Stimulated activated CD8-positive, alpha-beta memory T cell treated with anti-CD3 and anti-CD28 coated beads, Interleukin-12 subunit alpha, Interleukin-12 subunit beta, amount 100 ng/mL, for 1 hour (primary cell): ENCODE results near the gene PHF23.

Source experiments
- DNase-seq: peaks from one replicate; pipeline ENCODE4 v3.0.0-alpha.2; 2020; ENCODE audit warnings: low read depth

The PHF23 gene

GRCh38 chr17:7237761-7238419 is 1.4 kb downstream of the PHF23 start:
- DNase-seq, result peak; percentile 76

DNA sequence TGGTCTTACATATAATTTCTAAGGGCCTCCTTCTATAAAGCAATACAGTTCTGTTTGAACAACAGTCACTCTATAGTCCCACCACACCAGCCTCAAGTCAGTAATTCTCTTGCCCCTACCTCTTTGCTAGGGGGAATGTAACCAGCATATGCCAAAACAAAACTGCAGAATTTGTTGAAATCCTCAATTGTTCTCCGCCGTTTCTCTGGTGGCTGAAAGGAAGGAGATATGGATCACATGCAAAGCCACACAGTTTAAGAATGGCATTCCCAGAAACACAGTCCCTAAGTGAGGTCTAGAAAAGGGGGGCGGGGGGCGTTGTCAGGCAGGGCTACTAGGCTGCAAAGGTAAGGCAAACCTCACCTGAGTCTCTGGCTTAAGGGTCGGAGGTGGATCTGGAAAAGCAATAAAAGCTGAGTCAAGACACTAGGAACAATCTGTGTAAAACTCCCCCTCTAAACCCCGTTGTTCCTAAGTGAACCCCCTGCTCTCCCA is 1.9 kb downstream of the PHF23 start:
- no peak for DNase-seq

DNA sequence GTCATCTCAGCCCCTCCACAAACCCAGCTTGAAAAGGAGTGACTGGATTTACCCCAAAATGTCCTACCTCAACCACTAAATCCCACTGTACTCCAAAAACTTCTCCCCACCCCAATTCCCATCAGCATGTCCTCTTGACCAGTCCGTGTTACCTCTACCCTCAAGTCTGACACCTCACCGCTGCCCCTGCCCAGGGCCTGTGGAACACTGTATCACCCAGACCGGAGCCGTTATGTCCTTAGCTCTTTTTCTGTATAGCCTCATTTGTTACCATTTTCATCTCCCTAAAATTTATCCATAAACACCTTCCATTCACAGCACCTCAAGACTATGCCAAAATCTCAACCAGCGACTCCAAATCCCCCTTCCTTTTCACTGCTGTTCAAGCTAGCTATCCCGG is 2.4 kb downstream of the PHF23 start:
- DNase-seq, result no peak

GRCh38 chr17:7235693-7236665 is 3.3 kb downstream of the PHF23 start:
- DNase-seq, result no peak

- peak; percentile 92 for DNase-seq
Observed at GRCh38 chr17:7234083-7234951, 4.9 kb downstream of the PHF23 start, which contains the start of gene DVL2. TSS of gene DVL2 (minus strand) at chr17:7234517. CDS start at chr17:7234262, 255 bp downstream.

- no peak for DNase-seq
Observed at GRCh38 chr17:7233701-7234082, 5.6 kb downstream of the PHF23 start.

DNA sequence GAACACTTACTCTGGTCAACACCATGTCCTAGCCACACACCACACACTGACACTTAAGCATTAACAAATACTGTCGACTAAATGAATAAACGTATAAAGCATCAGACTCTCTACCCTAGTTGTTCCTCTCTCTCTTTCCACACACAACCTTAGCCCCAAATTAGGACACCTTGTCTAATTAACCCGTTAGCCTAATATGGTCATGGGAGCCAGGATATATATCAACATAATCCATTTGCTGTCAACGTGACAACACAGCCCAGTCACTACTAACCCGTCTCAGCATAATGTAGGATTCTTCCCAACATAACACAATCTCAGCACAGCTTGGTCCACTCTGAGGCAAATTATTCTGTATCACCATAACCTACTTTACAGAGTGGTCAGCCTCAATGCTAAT is 7.1 kb downstream of the PHF23 start:
- no peak for DNase-seq

- DNase-seq, result no peak
Observed at GRCh38 chr17:7229504-7229903, 9.8 kb downstream of the PHF23 start.

- DNase-seq, result no peak
Observed at GRCh38 chr17:7228920-7229319, 10.3 kb downstream of the PHF23 start.

- no peak for DNase-seq
Observed at GRCh38 chr17:7226721-7227710, 12.2 kb downstream of the PHF23 start.

- no peak for DNase-seq
Observed at GRCh38 chr17:7225711-7226331, 13.4 kb downstream of the PHF23 start.

DNA sequence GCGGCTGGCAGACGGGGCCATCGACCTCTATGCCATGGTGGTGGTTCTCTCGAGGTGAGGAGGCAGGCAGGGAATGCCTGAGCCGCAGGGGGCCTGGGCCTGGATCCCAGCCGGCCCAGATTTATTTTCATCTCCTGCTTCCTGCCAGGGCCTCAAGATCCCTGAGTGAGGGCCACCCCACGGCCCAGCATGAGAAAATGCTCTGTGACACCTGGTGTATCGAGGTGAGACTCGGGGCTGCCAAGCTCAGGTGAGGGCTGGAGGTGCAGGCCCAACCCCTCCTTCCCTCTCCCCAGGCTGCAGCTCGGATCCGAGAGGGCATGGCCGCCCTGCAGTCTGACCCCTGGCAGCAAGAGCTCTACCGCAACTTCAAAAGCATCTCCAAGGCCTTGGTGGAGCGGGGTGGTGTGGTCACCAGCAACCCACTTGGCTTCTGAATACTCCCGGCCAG is 14.6 kb downstream of the PHF23 start:
- no peak for DNase-seq

DNA sequence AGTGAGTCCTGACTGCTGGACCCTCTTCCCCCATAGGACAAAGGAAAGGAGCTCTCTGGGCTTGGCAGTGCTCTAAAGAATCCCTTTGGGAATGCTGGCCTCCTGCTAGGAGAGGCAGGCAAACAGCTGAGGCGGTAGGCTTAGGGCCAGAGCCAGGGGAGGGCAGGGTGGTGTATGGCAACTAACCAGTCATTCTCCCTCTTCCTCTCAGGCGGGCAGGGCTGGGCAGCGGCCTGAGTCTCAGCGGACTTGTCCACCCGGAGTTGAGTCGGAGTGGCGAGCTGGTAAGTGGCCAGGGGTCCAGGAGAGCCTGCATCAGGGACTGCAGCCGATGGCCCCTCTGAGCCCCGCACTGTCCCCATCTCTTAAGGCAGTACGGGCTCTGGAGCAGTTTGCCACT is 15.1 kb downstream of the PHF23 start:
- DNase-seq, result no peak

- DNase-seq, result no peak
Observed at GRCh38 chr17:7223375-7223774, 15.9 kb downstream of the PHF23 start.

DNA sequence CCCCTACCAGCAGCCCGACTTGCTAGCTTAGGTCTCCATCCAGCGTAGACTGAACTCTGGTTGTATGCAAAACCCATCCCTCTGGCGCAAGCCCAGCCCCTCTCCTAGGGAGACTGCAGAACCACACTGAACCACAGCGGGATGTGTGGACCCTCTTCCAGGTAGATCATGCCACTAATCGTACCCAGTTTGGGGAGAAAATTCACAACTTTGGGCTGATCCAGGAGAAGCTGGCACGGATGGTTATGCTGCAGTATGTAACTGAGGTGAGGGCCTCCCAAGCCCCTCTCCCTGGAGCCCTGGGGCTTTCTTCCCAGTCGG is 16.3 kb downstream of the PHF23 start:
- DNase-seq, result no peak

DNA sequence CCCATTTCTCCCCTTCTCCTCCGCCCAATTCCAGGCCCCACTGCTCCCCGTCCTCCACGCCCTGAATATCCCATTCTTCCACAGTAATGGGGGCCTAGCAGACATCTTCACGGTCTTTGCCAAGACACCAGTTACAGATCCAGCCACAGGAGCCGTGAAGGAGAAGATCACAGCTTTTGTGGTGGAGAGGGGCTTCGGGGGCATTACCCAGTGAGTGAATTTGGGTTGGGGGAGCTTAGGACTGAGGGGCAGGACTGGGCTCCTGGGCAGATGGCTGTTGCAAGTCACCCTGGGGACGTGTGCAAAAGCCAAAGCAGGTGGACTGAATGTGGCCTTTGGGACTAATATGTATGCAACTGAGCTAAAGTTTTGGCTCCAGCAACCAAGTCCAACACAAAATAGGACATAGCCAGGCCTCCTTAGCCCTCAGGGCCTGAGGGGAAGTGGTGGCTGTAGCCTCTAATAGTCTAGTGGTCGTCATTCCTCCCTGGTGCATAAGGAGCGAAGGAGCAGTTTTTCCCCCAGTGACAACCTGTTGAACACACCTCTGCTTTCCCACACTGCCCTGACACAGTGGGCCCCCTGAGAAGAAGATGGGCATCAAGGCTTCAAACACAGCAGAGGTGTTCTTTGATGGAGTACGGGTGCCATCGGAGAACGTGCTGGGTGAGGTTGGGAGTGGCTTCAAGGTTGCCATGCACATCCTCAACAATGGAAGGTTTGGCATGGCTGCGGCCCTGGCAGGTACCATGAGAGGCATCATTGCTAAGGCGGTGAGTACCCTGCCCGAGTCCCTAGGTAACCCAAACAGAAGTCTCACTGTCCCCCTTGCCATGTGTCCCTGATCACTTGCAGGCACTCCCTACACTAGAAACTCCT is 16.9 kb downstream of the PHF23 start:
- DNase-seq, result no peak

- no peak for DNase-seq
Observed at GRCh38 chr17:7221278-7222092, 17.8 kb downstream of the PHF23 start.

- peak; percentile 22 for DNase-seq
Observed at GRCh38 chr17:7220593-7221277, 18.5 kb downstream of the PHF23 start.
